HUES48 (cell line): ENCODE measurements around the gene TRPV2.

ENCODE experiments used
- H3K27ac ChIP-seq: one replicate; pipeline ENCODE4 v1.7.0; 2013; ENCODE audit warnings: low read depth, low read length, inconsistent platforms
- H3K27me3 ChIP-seq: 2 replicates; pipeline ENCODE4 v1.6.1; 2013; ENCODE audit warnings: mild to moderate bottlenecking, low read length; ENCODE audit not compliant: control insufficient read depth, insufficient read depth
- H3K36me3 ChIP-seq: 2 replicates; pipeline ENCODE4 v1.6.1; 2013; ENCODE audit warnings: low read length; ENCODE audit not compliant: control insufficient read depth, insufficient read depth
- H3K4me1 ChIP-seq: 2 replicates; pipeline ENCODE4 v1.6.1; 2013; ENCODE audit warnings: mild to moderate bottlenecking, low read length; ENCODE audit not compliant: control insufficient read depth, insufficient read depth
- H3K4me3 ChIP-seq: 2 replicates; pipeline ENCODE4 v1.5.1; 2013; ENCODE audit warnings: mild to moderate bottlenecking, low read depth, low read length
- H3K9ac ChIP-seq: 2 replicates; pipeline ENCODE4 v1.6.1; 2013; ENCODE audit warnings: mild to moderate bottlenecking, low read depth, low read length, moderate library complexity
- H3K9me3 ChIP-seq: 2 replicates; pipeline ENCODE4 v1.6.1; 2013; ENCODE audit warnings: low read length; ENCODE audit not compliant: control insufficient read depth, insufficient read depth

TRPV2 gene

GRCh38 chr17:16461606-16461866 lies 46.2 kb downstream of the TRPV2 start:
- Histone ChIP-seq H3K4me3 (no peak overlapping the region), H3K9ac (no peak overlapping the region), H3K4me1 (peaks cover 13% of the 10 kb centered on the region), H3K36me3 (no peaks in the 10 kb centered on the region; the same call in 1 of the 2 replicates), H3K27me3 (no peaks in the 10 kb centered on the region), H3K9me3 (no peaks in the 10 kb centered on the region), H3K27ac (no peak overlapping the region)

- Histone ChIP-seq H3K9ac (no peak overlapping the region), H3K27me3 (no peaks in the 10 kb centered on the region), H3K36me3 (no peaks in the 10 kb centered on the region; the same call in 1 of the 2 replicates), H3K9me3 (no peaks in the 10 kb centered on the region), H3K4me3 (no peak overlapping the region), H3K27ac (no peak overlapping the region), H3K4me1 (peaks cover 13% of the 10 kb centered on the region)
These were observed 46.9 kb downstream of the TRPV2 start for GRCh38 chr17:16462070-16462864.

GRCh38 chr17:16463358-16464302 lies 48.3 kb downstream of the TRPV2 start:
- H3K4me3 ChIP-seq = no peak overlapping the region

GRCh38 chr17:16464303-16465051 lies 49.1 kb downstream of the TRPV2 start:
- peaks cover 12% of the 10 kb centered on the region for H3K4me1 ChIP-seq
- H3K36me3 ChIP-seq = no peaks in the 10 kb centered on the region; the same call in 1 of the 2 replicates
- H3K9me3 ChIP-seq = no peaks in the 10 kb centered on the region
- H3K4me3 ChIP-seq = no peak overlapping the region
- H3K9ac ChIP-seq = no peak overlapping the region
- no peaks in the 10 kb centered on the region for H3K27me3 ChIP-seq
- H3K27ac ChIP-seq = no peak overlapping the region

More at GRCh38 chr17:16463358-16464302, 48.3 kb downstream of the TRPV2 start:
- H3K27me3 ChIP-seq = no peaks in the 10 kb centered on the region
- H3K9ac ChIP-seq = no peak overlapping the region
- no peaks in the 10 kb centered on the region; the same call in 1 of the 2 replicates for H3K36me3 ChIP-seq
- peaks cover 13% of the 10 kb centered on the region for H3K4me1 ChIP-seq
- H3K9me3 ChIP-seq = no peaks in the 10 kb centered on the region
- H3K27ac ChIP-seq = no peak overlapping the region

- Histone ChIP-seq H3K4me1 (peaks cover 7% of the 10 kb centered on the region), H3K27ac (no peak overlapping the region), H3K9ac (no peak overlapping the region), H3K9me3 (no peaks in the 10 kb centered on the region), H3K4me3 (no peak overlapping the region), H3K27me3 (no peaks in the 10 kb centered on the region), H3K36me3 (no peaks in the 10 kb centered on the region; the same call in 1 of the 2 replicates)
These were observed 49.6 kb downstream of the TRPV2 start for GRCh38 chr17:16465052-16465312.

GRCh38 chr17:16465861-16466338 lies 50.5 kb downstream of the TRPV2 start:
- Histone ChIP-seq H3K4me3 (no peak overlapping the region), H3K9me3 (no peaks in the 10 kb centered on the region), H3K4me1 (no peaks in the 10 kb centered on the region), H3K27ac (no peak overlapping the region), H3K27me3 (no peaks in the 10 kb centered on the region), H3K36me3 (no peaks in the 10 kb centered on the region; the same call in 1 of the 2 replicates), H3K9ac (no peak overlapping the region)

- no peaks in the 10 kb centered on the region; the same call in 1 of the 2 replicates for H3K36me3 ChIP-seq
- no peaks in the 10 kb centered on the region for H3K4me1 ChIP-seq
- H3K9me3 ChIP-seq = no peaks in the 10 kb centered on the region
- H3K9ac ChIP-seq = no peak overlapping the region
- no peak overlapping the region for H3K4me3 ChIP-seq
- no peaks in the 10 kb centered on the region for H3K27me3 ChIP-seq
- H3K27ac ChIP-seq = no peak overlapping the region
These were observed 51.0 kb downstream of the TRPV2 start for GRCh38 chr17:16466407-16466806.

- Histone ChIP-seq H3K27me3 (no peaks in the 10 kb centered on the region), H3K9me3 (no peaks in the 10 kb centered on the region), H3K4me1 (no peaks in the 10 kb centered on the region), H3K9ac (no peak overlapping the region), H3K36me3 (no peaks in the 10 kb centered on the region; the same call in 1 of the 2 replicates), H3K27ac (no peak overlapping the region), H3K4me3 (no peak overlapping the region)
These were observed 51.7 kb downstream of the TRPV2 start for GRCh38 chr17:16467044-16467443.

- Histone ChIP-seq H3K9ac (no peak overlapping the region), H3K4me3 (no peak overlapping the region), H3K4me1 (0 out of 2 replicates have a peak, but pooled peaks cover under 1% of the 10 kb centered on the region), H3K27me3 (no peaks in the 10 kb centered on the region), H3K27ac (no peak overlapping the region), H3K36me3 (no peaks in the 10 kb centered on the region; the same call in 1 of the 2 replicates), H3K9me3 (no peaks in the 10 kb centered on the region)
These were observed 52.5 kb downstream of the TRPV2 start for GRCh38 chr17:16467886-16468285.

GRCh38 chr17:16468428-16468992 lies 53.1 kb downstream of the TRPV2 start:
- no peak overlapping the region for H3K27ac ChIP-seq
- H3K4me1 ChIP-seq = peaks cover 7% of the 10 kb centered on the region; the same call in 1 of the 2 replicates
- no peaks in the 10 kb centered on the region for H3K9me3 ChIP-seq
- H3K36me3 ChIP-seq = no peaks in the 10 kb centered on the region; the same call in 1 of the 2 replicates
- H3K4me3 ChIP-seq = no peak overlapping the region
- H3K27me3 ChIP-seq = no peaks in the 10 kb centered on the region
- H3K9ac ChIP-seq = no peak overlapping the region
